Measurements from ENCODE around the gene ACTA1.

- TF ChIP-seq REST (IDR thresholded peaks at IDR 0.05; ENCODE audit: low read depth) (no peak), TCF12 (IDR thresholded peaks at IDR 0.05; ENCODE audit: low read depth) (no peak), TEAD4 (IDR thresholded peaks at IDR 0.05) (no peak), ZBTB7A (IDR thresholded peaks at IDR 0.05; ENCODE audit: low read depth) (no peak), CREB1 (IDR thresholded peaks at IDR 0.05; ENCODE audit: low read depth) (no peak), RAD21 (IDR thresholded peaks at IDR 0.05; ENCODE audit: low read depth) (no peak), NFIC (IDR thresholded peaks at IDR 0.05) (no peak), YY1 (IDR thresholded peaks at IDR 0.05; ENCODE audit: low read depth) (no peak), EGR1 (IDR thresholded peaks at IDR 0.05) (no peak), CEBPB (IDR thresholded peaks at IDR 0.05) (no peak)
These were observed 989 bp downstream of the ACTA1 start for GRCh38 chr1:229432905-229433304.

Data from Ishikawa (cell line).